ENCODE measurements around the gene MPDU1. TPM values are rescaled to one million over a fixed set of nuclear protein-coding genes. Genes with fewer than 3 reads are reported as not detected.

Gene MPDU1
- total RNA-seq, 1 donor from 2014 or later, result 35.9 TPM

- Mint-ChIP-seq H3K4me1 (ENCODE audit: low read depth) (peaks cover 17% of the 10 kb centered on the region), H3K27ac (ENCODE audit: unreplicated experiment) (no peak overlapping the region), H3K27me3 (ENCODE audit: low read depth) (no peaks in the 10 kb centered on the region), H3K9me3 (ENCODE audit: low read depth) (no peaks in the 10 kb centered on the region), H3K36me3 (ENCODE audit: low read depth) (peaks cover 6% of the 10 kb centered on the region), H3K4me3 (ENCODE audit: unreplicated experiment) (no peak overlapping the region)
- no peak for DNase-seq (ENCODE audit: low spot score)
- no peak for TF ChIP-seq CTCF (IDR thresholded peaks at IDR 0.05)
Measured at GRCh38 chr17:7553356-7553755, 30.3 kb upstream of the MPDU1 start.

GRCh38 chr17:7555320-7555948 lies 28.2 kb upstream of the MPDU1 start:
- no peak for DNase-seq (ENCODE audit: low spot score)
- Mint-ChIP-seq H3K27me3 (ENCODE audit: low read depth) (no peaks in the 10 kb centered on the region), H3K4me1 (ENCODE audit: low read depth) (peaks cover 19% of the 10 kb centered on the region), H3K4me3 (ENCODE audit: unreplicated experiment) (no peak overlapping the region), H3K9me3 (ENCODE audit: low read depth) (no peaks in the 10 kb centered on the region), H3K36me3 (ENCODE audit: low read depth) (peaks cover 6% of the 10 kb centered on the region), H3K27ac (ENCODE audit: unreplicated experiment) (no peak overlapping the region)
- TF ChIP-seq CTCF (IDR thresholded peaks at IDR 0.05), result peak; percentile 42

GRCh38 chr17:7556627-7557026 lies 27.0 kb upstream of the MPDU1 start:
- no peak overlapping the region for H3K27ac Mint-ChIP-seq (ENCODE audit: unreplicated experiment)
- peaks cover 24% of the 10 kb centered on the region for H3K4me1 Mint-ChIP-seq (ENCODE audit: low read depth)
- no peak overlapping the region for H3K4me3 Mint-ChIP-seq (ENCODE audit: unreplicated experiment)
- H3K36me3 Mint-ChIP-seq (ENCODE audit: low read depth), result peaks cover 2% of the 10 kb centered on the region
- no peaks in the 10 kb centered on the region for H3K27me3 Mint-ChIP-seq (ENCODE audit: low read depth)
- H3K9me3 Mint-ChIP-seq (ENCODE audit: low read depth), result no peaks in the 10 kb centered on the region
- no peak for DNase-seq (ENCODE audit: low spot score)
- TF ChIP-seq CTCF (IDR thresholded peaks at IDR 0.05), result no peak

- H3K4me1 Mint-ChIP-seq (ENCODE audit: low read depth), result peaks cover 24% of the 10 kb centered on the region
- H3K36me3 Mint-ChIP-seq (ENCODE audit: low read depth), result peaks cover 2% of the 10 kb centered on the region
- no peaks in the 10 kb centered on the region for H3K27me3 Mint-ChIP-seq (ENCODE audit: low read depth)
- no peak for DNase-seq (ENCODE audit: low spot score)
- no peak for TF ChIP-seq CTCF (IDR thresholded peaks at IDR 0.05)
- no peak overlapping the region for H3K4me3 Mint-ChIP-seq (ENCODE audit: unreplicated experiment)
- H3K9me3 Mint-ChIP-seq (ENCODE audit: low read depth), result no peaks in the 10 kb centered on the region
- no peak overlapping the region for H3K27ac Mint-ChIP-seq (ENCODE audit: unreplicated experiment)
Measured at GRCh38 chr17:7557147-7557764, 26.4 kb upstream of the MPDU1 start.

- TF ChIP-seq CTCF (IDR thresholded peaks at IDR 0.05), result no peak
- Mint-ChIP-seq H3K27me3 (ENCODE audit: low read depth) (no peaks in the 10 kb centered on the region), H3K4me1 (ENCODE audit: low read depth) (peaks cover 31% of the 10 kb centered on the region), H3K9me3 (ENCODE audit: low read depth) (no peaks in the 10 kb centered on the region), H3K27ac (ENCODE audit: unreplicated experiment) (peak overlapping the region; percentile 92), H3K4me3 (ENCODE audit: unreplicated experiment) (peak overlapping the region; percentile 35), H3K36me3 (ENCODE audit: low read depth) (peaks cover 2% of the 10 kb centered on the region)
- DNase-seq (ENCODE audit: low spot score), result no peak
Measured at GRCh38 chr17:7557775-7558543, 25.7 kb upstream of the MPDU1 start.
